Activated CD8-positive, alpha-beta memory T cell treated with anti-CD3 and anti-CD28 coated beads, Interleukin-2, amount 50 U/mL, for 4 hours (primary cell): ENCODE results near the gene HLA-B.
A peak's percentile ranks its signal among the peaks of the same experiment; 100 is the strongest.
"Not testable (repeated sequence)": the region's sequence is repeated elsewhere in the genome, so short reads cannot be mapped to it uniquely, and the experiment has no call there.

Source experiments
- DNase-seq: peaks from one replicate; pipeline ENCODE4 v3.0.0-alpha.2; 2020

HLA-B gene

GRCh38 chr6:31381666-31382065 lies 24.7 kb upstream of the HLA-B start:
- DNase-seq, result no peak

- DNase-seq, result no peak
Measured at GRCh38 chr6:31379850-31380249, 22.9 kb upstream of the HLA-B start.

DNA sequence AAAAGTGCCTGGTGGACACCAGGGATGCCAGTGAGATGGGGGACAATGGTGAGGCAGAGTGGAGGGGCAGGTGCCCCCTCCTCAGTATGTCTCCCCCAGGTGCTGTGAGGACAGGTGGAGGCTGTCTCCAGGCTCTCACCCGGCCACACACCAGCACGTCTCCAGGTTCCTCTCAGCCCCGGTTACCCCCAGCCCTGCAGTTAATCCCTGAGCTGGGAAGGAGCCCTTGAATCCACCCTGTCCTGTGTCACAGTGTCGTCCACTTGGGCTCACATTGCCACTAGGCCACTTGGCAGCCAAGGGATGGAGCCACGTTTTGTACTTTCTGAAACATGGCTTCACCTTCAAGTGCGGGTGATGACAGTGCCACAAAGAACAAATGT lies 21.7 kb upstream of the HLA-B start:
- DNase-seq, result no peak

DNA sequence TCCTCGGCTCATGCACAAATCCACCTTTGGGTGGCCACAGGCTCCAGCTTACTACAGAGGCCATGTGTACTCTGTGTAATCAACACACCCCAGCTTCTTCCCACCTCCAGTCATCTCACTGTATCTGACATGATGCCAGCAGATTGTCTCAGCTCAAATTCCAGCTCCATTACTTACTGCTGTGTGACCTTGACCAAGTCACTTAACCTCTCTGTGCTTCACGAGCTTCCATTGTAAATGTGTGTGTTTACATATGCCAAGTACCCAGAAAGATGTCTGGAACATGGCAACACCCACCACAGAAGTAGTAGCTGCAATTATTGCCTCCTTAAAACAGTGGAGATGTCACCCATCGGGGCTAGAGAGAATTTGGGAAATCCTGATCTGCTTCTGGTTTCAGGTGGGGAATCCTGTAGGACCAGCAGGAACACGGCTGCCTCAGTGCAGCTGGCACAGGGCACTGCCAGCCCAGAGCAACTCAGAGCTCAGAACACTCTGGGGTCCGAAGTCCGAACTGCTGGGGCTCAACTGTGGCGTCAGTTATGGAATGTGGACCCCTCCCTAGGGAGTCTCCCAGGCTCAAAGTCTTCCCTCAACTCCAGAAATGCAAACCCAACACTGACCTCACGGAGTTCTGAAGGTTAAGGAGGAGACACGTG lies 21.2 kb upstream of the HLA-B start:
- no peak for DNase-seq

GRCh38 chr6:31377029-31377428 lies 20.1 kb upstream of the HLA-B start:
- no peak for DNase-seq

- no peak for DNase-seq
Measured at GRCh38 chr6:31375699-31376098, 18.7 kb upstream of the HLA-B start.

- not testable (repeated sequence) for DNase-seq
Measured at GRCh38 chr6:31374118-31374517, 17.1 kb upstream of the HLA-B start.

GRCh38 chr6:31368461-31368860 lies 11.5 kb upstream of the HLA-B start:
- DNase-seq, result no peak

DNA sequence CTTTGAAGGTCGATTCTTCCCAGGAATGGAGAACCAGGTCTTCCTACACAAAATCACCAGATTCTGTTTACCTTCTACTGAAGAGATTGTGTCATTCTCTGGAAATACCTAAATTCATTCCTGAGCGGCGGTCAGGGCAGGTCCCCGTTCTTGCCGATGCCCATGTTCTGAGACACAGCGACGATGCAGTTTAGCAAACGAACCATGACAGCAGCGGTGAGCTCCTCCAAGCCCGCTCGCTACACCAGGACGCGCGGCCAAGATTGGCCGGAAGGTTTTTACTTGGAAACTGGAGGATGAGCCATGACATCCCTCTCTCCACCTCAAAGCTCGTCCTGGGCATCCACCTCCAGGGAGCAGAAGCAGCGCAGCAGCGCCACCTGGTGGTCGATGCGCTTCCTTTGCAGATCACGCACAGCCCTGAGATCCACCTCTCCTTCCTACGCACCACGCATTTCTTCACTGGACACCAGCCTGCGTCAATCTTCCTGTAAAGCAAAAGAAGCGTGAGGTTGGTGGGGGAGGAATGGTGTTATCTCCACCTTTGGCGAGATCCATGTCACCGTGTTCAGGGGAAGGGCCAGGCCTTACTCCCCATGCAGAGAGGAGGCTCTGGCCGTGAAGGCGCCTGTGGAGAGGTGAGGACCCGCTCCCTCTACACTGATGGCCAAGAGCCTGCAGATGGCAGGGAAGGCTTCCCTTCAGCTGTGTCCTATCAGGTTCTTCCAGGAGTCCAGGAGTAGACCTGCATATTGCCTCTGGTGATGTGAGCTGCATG lies 9.9 kb upstream of the HLA-B start:
- DNase-seq, result peak; percentile 87

GRCh38 chr6:31365864-31366263 lies 8.9 kb upstream of the HLA-B start:
- DNase-seq, result no peak

- no peak for DNase-seq
Measured at GRCh38 chr6:31363811-31364210, 6.8 kb upstream of the HLA-B start.

DNA sequence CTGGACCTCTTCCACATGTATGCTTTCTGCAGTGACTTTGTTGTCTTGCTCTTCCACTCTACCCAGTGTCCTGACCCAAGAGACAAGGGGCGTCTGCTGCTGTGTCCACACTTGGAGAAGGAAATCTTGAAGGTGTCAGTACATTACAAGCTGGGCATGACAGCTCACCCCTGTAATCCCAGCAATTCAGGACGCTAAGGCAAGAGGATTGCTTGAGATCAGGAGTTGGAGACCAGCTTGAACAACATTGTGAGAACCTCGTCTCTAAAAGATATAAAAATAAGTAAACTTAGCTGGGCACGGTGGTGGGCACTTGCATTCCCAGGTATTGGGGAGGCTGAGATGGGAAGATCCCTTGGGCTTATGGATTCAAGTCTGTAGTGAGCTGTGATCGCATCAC lies 5.8 kb upstream of the HLA-B start:
- DNase-seq, result no peak

GRCh38 chr6:31359581-31359980 lies 2.6 kb upstream of the HLA-B start:
- no peak for DNase-seq

DNA sequence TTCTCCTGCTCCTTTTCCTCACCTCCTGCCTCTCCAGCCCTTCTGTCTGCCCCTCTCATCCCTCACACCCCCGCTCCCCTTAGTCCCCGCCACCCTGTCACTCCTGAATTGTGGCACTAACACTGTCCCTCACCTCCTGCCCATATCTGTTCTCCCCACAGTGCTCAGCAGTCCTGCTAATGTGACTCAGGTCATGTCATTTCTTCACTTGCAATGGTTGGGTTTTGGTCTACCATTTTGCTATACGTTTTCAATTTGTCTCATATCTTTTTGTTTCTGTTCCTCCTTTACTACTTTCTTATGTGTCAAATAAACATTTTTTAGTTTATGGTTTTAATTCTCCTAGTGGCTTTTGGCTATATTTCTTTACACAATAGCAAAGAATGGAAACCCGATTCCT lies 1.3 kb upstream of the HLA-B start:
- no peak for DNase-seq

DNA sequence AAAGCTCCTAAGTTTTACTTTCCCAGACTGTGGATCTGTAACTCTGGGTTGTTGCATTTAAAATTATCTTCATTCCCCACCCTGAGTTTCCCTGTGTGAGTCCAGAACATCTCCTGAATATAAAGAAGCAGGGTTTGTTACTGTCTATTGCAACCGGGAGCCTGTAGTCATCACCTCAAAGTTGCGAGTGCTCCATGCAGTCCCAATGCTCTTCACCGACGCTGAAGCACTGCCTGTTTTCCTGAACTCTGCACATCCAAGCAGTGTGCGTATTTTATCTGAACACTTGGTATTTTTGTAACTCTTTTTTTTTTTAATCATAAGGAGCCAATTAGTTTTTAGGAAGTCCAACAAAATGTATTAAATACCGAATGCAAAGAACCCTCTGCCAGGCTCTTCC lies 907 bp upstream of the HLA-B start:
- no peak for DNase-seq

DNA sequence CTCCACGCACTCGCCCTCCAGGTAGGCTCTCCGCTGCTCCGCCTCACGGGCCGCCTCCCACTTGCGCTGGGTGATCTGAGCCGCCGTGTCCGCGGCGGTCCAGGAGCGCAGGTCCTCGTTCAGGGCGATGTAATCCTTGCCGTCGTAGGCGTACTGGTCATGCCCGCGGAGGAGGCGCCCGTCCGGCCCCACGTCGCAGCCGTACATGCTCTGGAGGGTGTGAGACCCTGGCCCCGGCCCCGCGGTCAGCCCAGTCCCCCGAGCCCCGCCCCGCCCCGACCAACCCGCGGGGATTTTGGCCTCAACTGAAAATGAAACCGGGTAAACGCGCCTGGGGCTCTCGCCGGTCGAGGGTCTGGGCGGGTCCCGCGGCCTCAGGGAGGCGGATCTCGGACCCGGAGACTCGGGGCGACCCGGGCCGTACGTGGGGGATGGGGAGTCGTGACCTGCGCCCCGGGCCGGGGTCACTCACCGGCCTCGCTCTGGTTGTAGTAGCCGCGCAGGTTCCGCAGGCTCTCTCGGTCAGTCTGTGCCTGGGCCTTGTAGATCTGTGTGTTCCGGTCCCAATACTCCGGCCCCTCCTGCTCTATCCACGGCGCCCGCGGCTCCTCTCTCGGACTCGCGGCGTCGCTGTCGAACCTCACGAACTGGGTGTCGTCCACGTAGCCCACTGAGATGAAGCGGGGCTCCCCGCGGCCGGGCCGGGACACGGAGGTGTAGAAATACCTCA lies 598 bp downstream of the HLA-B start:
- no peak for DNase-seq

DNA sequence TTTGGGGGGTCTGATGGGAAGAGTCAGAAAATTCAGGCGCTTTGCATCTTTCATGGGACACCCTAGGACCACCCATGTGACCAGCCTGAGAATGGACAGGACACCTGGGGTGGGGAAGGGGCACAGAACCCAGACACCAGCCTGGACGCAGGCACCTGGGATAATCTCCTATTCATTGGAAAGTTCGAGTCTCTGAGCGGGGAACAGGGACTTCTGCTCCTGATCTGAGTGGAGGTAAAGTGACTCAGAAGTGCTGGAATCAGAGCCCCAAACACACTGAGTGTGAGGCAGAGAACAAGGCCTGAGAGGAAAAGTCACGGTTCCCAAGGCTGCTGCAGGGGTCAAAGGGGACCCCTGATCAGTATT lies 1.4 kb downstream of the HLA-B start:
- no peak for DNase-seq

- no peak for DNase-seq
Measured at GRCh38 chr6:31354864-31355582, 2.0 kb downstream of the HLA-B start.

GRCh38 chr6:31354158-31354863 lies 2.7 kb downstream of the HLA-B start:
- DNase-seq, result no peak

DNA sequence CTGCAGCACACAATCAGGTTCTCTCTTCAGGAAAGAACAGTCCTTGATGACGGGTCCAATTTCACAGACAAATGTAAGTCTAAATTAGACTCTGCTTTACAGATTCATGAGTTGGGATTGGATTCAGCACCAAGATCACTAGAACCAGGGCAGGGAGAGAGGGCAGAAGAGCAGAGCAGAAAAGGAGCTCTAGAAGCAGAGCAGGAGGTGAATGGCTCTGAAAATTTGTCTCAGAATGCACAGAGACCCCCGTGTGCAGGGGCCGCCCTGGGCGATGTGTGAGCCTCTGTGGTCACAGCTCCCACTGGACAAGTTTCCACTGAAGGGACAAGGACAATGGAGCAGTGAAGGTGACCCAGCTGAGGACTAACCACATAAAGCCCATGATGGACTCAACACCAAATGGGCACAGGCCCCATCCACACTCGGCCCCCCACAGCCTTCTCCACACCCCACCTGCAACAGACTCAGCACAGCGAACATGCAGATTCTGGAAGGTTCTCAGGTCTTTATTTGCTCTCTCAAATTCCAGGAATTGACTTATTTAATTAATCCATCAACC lies 3.5 kb downstream of the HLA-B start:
- no peak for DNase-seq

DNA sequence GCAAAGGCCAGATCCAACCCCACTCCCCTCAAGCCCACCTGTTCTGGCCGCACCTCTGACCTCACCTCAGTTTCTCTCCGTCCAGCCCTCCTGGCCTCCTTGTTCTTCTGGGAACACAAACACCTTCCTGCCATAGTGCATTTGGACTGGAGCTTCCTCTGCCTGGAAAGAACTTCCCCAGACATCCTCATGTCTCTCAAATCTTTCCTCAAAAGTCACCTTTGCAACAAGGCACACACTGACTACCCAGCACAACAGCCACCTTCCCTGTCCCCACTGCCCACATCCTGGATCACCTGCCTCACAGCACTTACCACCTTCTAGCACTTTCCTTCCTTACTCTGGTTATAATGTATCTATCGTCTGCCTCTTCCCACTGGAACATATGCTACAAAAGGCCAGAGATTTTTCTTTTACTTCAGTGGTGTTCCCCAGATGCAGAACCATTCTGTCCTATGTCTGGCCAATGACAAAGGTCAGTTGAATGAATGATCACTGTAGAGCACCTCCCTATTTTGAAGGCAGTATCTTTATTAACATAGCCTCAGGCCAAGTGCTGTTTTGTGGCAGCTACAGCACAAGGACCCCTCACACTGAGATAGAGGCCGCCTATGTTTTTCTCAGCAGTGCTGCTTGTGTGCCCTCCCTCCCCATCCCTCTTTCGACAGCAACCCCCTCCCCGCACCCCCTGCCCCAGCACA lies 4.1 kb downstream of the HLA-B start:
- no peak for DNase-seq

DNA sequence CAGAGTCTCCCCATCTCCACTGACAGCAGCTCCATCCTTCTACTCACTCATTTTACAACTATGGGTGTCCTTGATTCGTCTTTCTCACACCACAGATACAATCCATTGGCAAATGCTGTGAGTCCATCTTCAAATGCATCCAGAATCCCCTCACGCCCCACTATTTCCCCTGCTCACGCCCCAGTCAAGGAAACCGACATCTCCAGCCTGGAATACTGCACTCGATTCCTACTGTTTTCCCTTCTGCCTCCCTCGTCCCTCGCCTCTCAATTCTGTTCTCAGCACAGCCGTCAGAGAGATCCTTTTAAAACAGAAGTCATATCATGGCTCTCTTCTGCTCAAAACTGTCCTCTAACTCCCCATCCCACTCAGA lies 4.7 kb downstream of the HLA-B start:
- no peak for DNase-seq
